ENCODE results near the gene RABGGTA. TPM values are rescaled to one million over a fixed set of nuclear protein-coding genes. Genes with fewer than 3 reads are reported as not detected.

Gene RABGGTA
- total and polyA plus RNA-seq, 9 of the 15 experiments (the other 6 are each of a cell fraction or from before 2014, with no cell fraction given) = 4.5 to 24.2 (median 15.5) TPM

DNA sequence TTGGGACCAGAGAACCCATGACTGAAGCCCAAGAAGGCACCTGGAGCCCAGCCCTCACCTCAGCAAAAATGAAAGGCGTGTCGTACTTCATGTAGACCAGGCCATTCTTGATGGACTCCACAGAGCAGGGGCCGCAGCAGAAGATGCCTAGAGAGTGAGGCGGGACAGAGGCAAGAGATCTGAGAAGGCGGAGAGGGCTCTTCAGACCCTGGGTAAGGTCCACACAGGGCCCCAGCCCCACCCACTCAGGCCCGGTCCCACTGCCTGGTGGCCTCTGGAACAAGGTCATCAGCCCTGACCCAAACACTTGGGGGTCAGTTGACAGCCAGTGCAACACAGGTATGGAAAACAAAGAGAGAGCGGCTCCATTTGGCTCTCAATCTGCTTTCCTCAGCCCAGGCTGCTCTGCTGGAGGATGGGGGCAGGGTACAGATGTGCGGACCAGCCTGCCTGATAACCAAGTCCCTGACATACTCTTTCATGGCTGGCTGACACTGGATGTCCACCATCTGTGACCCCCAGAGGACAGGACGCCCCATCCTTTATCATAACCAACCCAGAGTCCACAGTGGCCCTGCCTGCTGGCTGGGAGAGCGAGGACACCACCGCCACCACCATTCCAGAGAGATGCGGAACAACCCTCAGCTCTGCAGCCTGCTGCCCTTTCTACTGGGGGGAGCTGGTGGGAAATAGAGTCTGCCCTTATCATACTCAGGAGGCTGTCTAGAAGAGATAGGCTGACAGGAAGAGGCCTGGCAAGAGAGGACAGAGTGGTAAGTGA, 15.3 kb downstream of the RABGGTA start (continued):
- TF ChIP-seq MED1 (CRISPR knock-in tag; IDR thresholded peaks at IDR 0.05; ENCODE audit: borderline replicate concordance) (no peak), SMARCE1 (IDR thresholded peaks at IDR 0.05) (peak; percentile 53; the same call in 1 of the 2 replicates), NFIC (IDR thresholded peaks at IDR 0.05) (peak; percentile 88), SMAD4 (CRISPR knock-in tag; conservative IDR thresholded peaks at IDR 0.05) (peak; percentile 93), CTBP1 (IDR thresholded peaks at IDR 0.05; ENCODE audit: borderline replicate concordance) (peak; percentile 86), YY1 (IDR thresholded peaks at IDR 0.05; ENCODE audit: borderline replicate concordance in 1 of 3, control insufficient read depth in 1 of 3, extremely low read depth in 1 of 3, insufficient read depth in 3 of 3, insufficient read length in 1 of 3, insufficient replicate concordance in 2 of 3, low read depth in 1 of 3, low read length in 2 of 3) (peak in 1 of 3 experiments; percentile 40), DPF2 (IDR thresholded peaks at IDR 0.05) (peak; percentile 86), SRSF1 (IDR thresholded peaks at IDR 0.05; ENCODE audit: low read depth, low read length) (no peak), KAT7 (CRISPR knock-in tag; IDR thresholded peaks at IDR 0.05; ENCODE audit: borderline replicate concordance) (no peak), BRD9 (IDR thresholded peaks at IDR 0.05; ENCODE audit: low read depth, partially characterized antibody) (no peak), KDM1A (IDR thresholded peaks at IDR 0.05) (peak; percentile 84 to 86), RBM15 (IDR thresholded peaks at IDR 0.05; ENCODE audit: insufficient read depth, low read length) (no peak), ZBTB9 (CRISPR knock-in tag; IDR thresholded peaks at IDR 0.05) (no peak), SMC3 (conservative IDR thresholded peaks at IDR 0.05; ENCODE audit: insufficient read depth, low read depth, low read length) (no peak), NCOA2 (IDR thresholded peaks at IDR 0.05; ENCODE audit: partially characterized antibody in 2 of 2) (no peak), KLF10 (CRISPR knock-in tag; IDR thresholded peaks at IDR 0.05) (no peak), ZNF175 (CRISPR knock-in tag; IDR thresholded peaks at IDR 0.05; ENCODE audit: low read depth) (no peak), NR2F6 (CRISPR knock-in tag; IDR thresholded peaks at IDR 0.05) (no peak), JUNB (CRISPR knock-in tag; conservative IDR thresholded peaks at IDR 0.05) (no peak), BHLHE40 (IDR thresholded peaks at IDR 0.05; ENCODE audit: low read length) (peak; percentile 17; the same call in 1 of the 2 replicates), ZBED1 (IDR thresholded peaks at IDR 0.05) (no peak), ZNF79 (CRISPR knock-in tag; IDR thresholded peaks at IDR 0.05; ENCODE audit: low read depth) (no peak), ZFX (CRISPR knock-in tag; IDR thresholded peaks at IDR 0.05) (no peak), ARID1B (IDR thresholded peaks at IDR 0.05) (peak; percentile 93), NFIX (CRISPR knock-in tag; IDR thresholded peaks at IDR 0.05; ENCODE audit: low read depth) (no peak), RBM39 (optimal IDR thresholded peaks at IDR 0.05; ENCODE audit: low read depth, low read length) (no peak)
- TF ChIP-seq, protein P1, sequence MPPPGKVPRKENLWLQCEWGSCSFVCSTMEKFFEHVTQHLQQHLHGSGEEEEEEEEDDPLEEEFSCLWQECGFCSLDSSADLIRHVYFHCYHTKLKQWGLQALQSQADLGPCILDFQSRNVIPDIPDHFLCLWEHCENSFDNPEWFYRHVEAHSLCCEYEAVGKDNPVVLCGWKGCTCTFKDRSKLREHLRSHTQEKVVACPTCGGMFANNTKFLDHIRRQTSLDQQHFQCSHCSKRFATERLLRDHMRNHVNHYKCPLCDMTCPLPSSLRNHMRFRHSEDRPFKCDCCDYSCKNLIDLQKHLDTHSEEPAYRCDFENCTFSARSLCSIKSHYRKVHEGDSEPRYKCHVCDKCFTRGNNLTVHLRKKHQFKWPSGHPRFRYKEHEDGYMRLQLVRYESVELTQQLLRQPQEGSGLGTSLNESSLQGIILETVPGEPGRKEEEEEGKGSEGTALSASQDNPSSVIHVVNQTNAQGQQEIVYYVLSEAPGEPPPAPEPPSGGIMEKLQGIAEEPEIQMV (tag; conservative IDR thresholded peaks at IDR 0.05; ENCODE audit: low read depth) = no peak

All from K562 (cell line).